Measurements from ENCODE around the gene TMEM229B. TPM values are rescaled to one million over a fixed set of nuclear protein-coding genes. Genes with fewer than 3 reads are reported as not detected.

TMEM229B gene
- total and polyA plus RNA-seq, 5 experiments from 2014 or later: 17.2 to 27.5 (median 22.5) TPM

DNA sequence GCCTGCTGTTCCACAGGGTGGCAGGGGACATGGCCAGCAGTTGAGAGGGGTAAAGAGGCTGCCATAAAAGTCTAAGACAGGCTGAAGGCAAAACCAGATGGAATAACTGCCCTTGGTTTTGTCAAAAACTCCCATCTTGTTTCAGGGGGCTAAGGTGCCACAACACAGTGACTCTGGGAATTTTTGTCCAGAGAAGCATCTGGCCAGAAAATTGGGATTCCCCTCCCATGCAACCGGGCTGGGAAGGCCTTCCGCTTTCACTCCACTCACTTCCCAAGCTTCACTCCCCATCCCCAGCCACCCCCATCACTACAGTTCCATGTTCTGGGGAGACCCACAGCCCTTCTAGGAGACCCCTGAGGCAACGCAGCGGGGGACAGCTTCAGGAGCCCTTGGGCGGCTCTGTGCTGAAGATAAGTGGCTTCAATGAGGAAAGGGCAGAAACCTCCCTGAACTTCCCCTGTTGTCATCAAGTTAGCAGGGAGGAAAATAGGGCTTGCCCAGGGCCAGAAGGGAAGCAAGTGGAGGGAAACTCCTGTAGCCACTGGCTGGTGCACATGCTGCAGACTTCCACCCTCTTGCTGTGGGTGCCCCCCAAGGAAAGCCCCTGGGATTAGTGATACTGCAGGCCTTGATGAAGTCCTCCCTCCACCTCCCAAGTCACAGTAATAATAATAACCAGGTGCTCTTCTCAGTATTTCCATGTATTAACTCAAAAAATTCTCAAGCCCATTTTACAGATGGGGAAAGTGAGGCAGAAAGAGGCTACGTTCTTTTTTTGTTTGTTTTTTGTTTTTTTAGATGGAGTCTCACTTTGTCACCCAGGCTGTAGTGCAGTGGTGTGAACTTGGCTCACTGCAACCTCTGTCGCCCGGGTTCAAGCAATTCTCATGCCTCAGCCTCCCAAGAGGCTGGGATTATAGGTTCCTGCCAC lies 6.0 kb downstream of the TMEM229B start:
- H3K27me3 Mint-ChIP-seq: no peaks in the 10 kb centered on the region
- no peak overlapping the region for H3K4me3 Mint-ChIP-seq
- H3K27ac Mint-ChIP-seq: peak overlapping the region in 3 of 10 donors; percentile 18 to 56 (median 52)
- ATAC-seq (no peak), DNase-seq (no peak)
- peaks cover 0 to 78% (median 28%) of the 10 kb centered on the region in 3 donors for H3K36me3 Mint-ChIP-seq
- H3K9me3 Mint-ChIP-seq: no peaks in the 10 kb centered on the region
- POLR2A ChIA-PET: no interaction called here
- H3K4me1 Mint-ChIP-seq: peaks cover 34 to 81% (median 73%) of the 10 kb centered on the region in 4 donors

DNA sequence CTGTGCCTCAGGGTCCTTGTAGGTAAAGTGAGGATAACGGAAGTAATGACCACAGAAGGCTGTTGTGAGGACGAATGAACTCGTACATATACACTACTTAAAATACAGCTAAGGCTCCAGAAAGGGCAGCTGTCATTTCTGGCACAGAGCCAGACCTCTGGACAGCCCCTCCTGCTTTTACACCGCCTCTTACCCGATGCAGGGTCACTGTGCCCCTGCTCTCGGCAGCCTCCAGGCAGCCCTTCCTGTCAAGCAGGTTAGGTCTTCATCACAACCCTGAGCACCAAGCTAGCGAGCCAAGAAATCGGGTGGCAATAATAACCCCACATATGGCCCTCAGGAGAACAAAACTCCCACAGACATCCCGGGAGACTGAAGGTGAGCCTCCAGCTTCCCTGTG lies 8.5 kb downstream of the TMEM229B start:
- H3K27me3 Mint-ChIP-seq: no peaks in the 10 kb centered on the region
- H3K27ac Mint-ChIP-seq: peak overlapping the region in 5 of 10 donors; percentile 5 to 93 (median 57)
- H3K4me3 Mint-ChIP-seq: no peak overlapping the region
- POLR2A ChIA-PET: interaction anchor here (1.6 kb wide), 1 partner anchor 14 kb away, joined by 3 read pairs; no protein-coding TSS in a partner anchor
- no peaks in the 10 kb centered on the region for H3K9me3 Mint-ChIP-seq
- peaks cover 0 to 74% (median 19%) of the 10 kb centered on the region in 3 donors for H3K36me3 Mint-ChIP-seq
- H3K4me1 Mint-ChIP-seq: peaks cover 26 to 62% (median 55%) of the 10 kb centered on the region in 4 donors
- DNase-seq: no peak
- no peak for ATAC-seq

- DNase-seq (no peak), ATAC-seq (no peak)
- H3K4me1 Mint-ChIP-seq: peaks cover 27 to 53% (median 47%) of the 10 kb centered on the region in 4 donors
- no peaks in the 10 kb centered on the region for H3K9me3 Mint-ChIP-seq
- no peak overlapping the region for H3K4me3 Mint-ChIP-seq
- H3K36me3 Mint-ChIP-seq: peaks cover 0 to 73% (median 15%) of the 10 kb centered on the region in 3 donors
- H3K27ac Mint-ChIP-seq: peak overlapping the region in 7 of 10 donors; percentile 4 to 79 (median 66)
- H3K27me3 Mint-ChIP-seq: no peaks in the 10 kb centered on the region
- POLR2A ChIA-PET: interaction anchor here (0.6 to 1.6 kb wide), 3 partner anchors 13 to 121 kb away, joined by 3 read pairs; partner anchors contain the start of gene PIGH
These were observed 9.8 kb downstream of the TMEM229B start for GRCh38 chr14:67478800-67479084.

DNA sequence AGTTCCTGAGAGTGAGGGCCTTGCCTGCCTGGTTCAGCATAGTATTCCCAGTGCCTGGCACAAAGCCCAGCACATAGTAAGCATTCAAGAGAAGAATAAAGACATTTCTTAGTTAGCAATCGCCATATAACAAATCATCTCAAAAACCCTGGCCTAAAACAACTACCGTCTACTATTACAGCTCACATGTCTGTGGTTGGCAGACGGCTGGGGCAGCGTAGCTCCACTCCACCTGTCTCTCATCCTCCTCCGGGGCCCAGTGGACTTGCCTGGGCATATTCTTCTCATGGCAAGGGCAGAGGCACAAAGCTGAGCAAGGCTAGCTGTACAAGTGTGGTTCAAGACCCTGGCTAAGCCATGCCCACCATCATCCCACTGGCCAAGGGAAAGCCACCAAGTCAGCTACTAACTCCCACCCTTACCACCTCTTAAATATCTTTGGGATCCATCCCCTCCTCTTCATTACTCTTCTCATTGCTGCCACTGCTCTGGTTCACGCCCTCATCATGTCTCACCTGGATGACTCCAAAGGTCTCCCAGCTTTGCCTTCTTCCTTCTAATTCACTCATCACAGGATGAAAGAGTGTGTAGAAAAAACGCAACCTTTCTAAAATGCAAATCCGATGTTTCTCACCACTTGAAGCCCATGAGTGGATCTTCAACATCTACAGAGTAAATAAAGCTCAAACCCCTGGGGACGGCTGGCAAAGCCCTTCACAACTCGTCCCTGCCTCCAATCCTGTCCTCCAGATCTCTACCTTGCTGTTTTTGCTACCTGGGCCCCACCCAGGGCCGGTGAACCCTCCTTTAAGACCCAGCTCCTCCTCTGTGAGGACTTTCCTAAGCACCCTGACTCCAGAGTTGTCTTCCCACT lies 10.4 kb downstream of the TMEM229B start:
- DNase-seq: no peak
- peaks cover 31 to 50% (median 42%) of the 10 kb centered on the region in 4 donors for H3K4me1 Mint-ChIP-seq

DNA sequence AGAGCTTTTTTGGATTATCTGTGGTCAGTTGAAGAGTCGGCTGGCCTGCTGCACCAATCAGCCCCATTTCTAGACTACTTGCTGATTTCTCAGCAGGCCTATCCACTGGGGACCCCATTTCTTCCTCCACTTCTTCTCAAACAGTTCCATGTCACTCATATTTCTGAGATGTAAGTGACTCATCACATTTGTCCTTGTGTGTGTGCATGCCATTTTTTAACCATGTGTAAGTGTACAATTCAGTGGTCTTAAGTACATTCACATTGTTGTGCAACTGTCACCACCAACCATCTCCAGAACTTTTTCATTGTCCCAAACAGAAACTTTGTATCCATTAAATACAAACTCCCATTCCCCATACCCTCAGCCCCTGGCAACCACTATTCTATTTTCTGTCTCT lies 14.2 kb downstream of the TMEM229B start:
- H3K27me3 Mint-ChIP-seq: no peaks in the 10 kb centered on the region
- H3K27ac Mint-ChIP-seq: peak overlapping the region in 5 of 10 donors; percentile 25 to 82 (median 59)
- H3K4me1 Mint-ChIP-seq: peaks cover 23 to 28% (median 26%) of the 10 kb centered on the region in 4 donors
- H3K4me3 Mint-ChIP-seq: no peak overlapping the region
- DNase-seq (no peak), ATAC-seq (no peak)
- no peaks in the 10 kb centered on the region for H3K9me3 Mint-ChIP-seq
- POLR2A ChIA-PET: interaction anchor here (0.7 kb wide), 1 partner anchor 25 kb away, joined by 3 read pairs; no protein-coding TSS in a partner anchor
- peaks cover 0 to 65% (median 17%) of the 10 kb centered on the region in 3 donors for H3K36me3 Mint-ChIP-seq

More for the DNA sequence above, 10.4 kb downstream of the TMEM229B start:
- H3K4me3 Mint-ChIP-seq: no peak overlapping the region
- POLR2A ChIA-PET: interaction anchor here (0.6 to 1.6 kb wide), 3 partner anchors 13 to 122 kb away, joined by 3 read pairs; partner anchors contain the start of gene PIGH
- peak overlapping the region in 9 of 10 donors; percentile 52 to 87 (median 78) for H3K27ac Mint-ChIP-seq
- H3K36me3 Mint-ChIP-seq: peaks cover 0 to 72% (median 17%) of the 10 kb centered on the region in 3 donors
- H3K27me3 Mint-ChIP-seq: no peaks in the 10 kb centered on the region
- no peak for ATAC-seq
- no peaks in the 10 kb centered on the region for H3K9me3 Mint-ChIP-seq

GRCh38 chr14:67473290-67474082 lies 15.0 kb downstream of the TMEM229B start:
- Mint-ChIP-seq H3K27ac (peak overlapping the region in 1 of 10 donors; percentile 33), H3K9me3 (no peaks in the 10 kb centered on the region), H3K4me3 (no peak overlapping the region), H3K27me3 (no peaks in the 10 kb centered on the region), H3K36me3 (peaks cover 0 to 59% (median 14%) of the 10 kb centered on the region in 3 donors), H3K4me1 (peaks cover 20 to 29% (median 23%) of the 10 kb centered on the region in 4 donors)
- DNase-seq: no peak
- ATAC-seq: no peak
- POLR2A ChIA-PET: interaction anchor here (0.7 kb wide), 1 partner anchor 26 kb away, joined by 3 read pairs; no protein-coding TSS in a partner anchor

GRCh38 chr14:67472726-67473125 lies 15.8 kb downstream of the TMEM229B start:
- no peak for DNase-seq
- Mint-ChIP-seq H3K36me3 (peaks cover 0 to 51% (median 9%) of the 10 kb centered on the region in 3 donors), H3K4me1 (peaks cover 18 to 28% (median 20%) of the 10 kb centered on the region in 4 donors), H3K27me3 (no peaks in the 10 kb centered on the region), H3K9me3 (no peaks in the 10 kb centered on the region), H3K4me3 (no peak overlapping the region), H3K27ac (peak overlapping the region in 1 of 10 donors; percentile 21)
- POLR2A ChIA-PET: no interaction called here
- ATAC-seq: no peak

DNA sequence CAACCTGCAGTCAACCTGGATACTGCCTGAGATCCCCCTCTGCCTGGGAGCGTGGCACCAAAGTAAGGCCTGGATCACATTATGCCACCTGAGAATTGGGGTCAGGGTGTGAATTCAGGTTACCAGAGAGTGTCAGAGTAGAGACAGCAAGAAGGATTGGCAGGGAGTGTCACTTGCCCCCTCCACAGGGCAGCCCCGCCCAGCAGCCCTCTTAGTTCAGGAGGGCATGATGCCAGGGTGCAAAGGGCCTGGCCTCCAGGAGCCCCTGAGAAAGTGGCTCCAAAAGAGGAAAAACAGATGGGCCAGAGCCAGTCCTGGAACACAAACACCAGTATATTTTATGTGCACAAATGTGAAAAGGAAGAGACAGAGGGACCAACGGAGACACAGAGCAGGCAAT lies 18.6 kb downstream of the TMEM229B start:
- ATAC-seq: no peak
- DNase-seq: no peak
- no peak overlapping the region for H3K4me3 Mint-ChIP-seq
- H3K9me3 Mint-ChIP-seq: no peaks in the 10 kb centered on the region
- POLR2A ChIA-PET: interaction anchor here (7.2 kb wide), 1 partner anchor 18 kb away, joined by 41 read pairs; the partner anchor contains the start of gene TMEM229B
- peaks cover 27 to 47% (median 35%) of the 10 kb centered on the region in 4 donors for H3K4me1 Mint-ChIP-seq
- peaks cover 0 to 32% (median 2%) of the 10 kb centered on the region in 3 donors for H3K36me3 Mint-ChIP-seq
- peak overlapping the region in 7 of 10 donors; percentile 44 to 81 (median 71) for H3K27ac Mint-ChIP-seq
- no peaks in the 10 kb centered on the region for H3K27me3 Mint-ChIP-seq

- no peaks in the 10 kb centered on the region for H3K27me3 Mint-ChIP-seq
- no peaks in the 10 kb centered on the region for H3K9me3 Mint-ChIP-seq
- DNase-seq (no peak), ATAC-seq (no peak)
- peak overlapping the region in 2 of 10 donors; percentile 19 to 26 for H3K4me3 Mint-ChIP-seq
- H3K4me1 Mint-ChIP-seq: peaks cover 36 to 60% (median 49%) of the 10 kb centered on the region in 4 donors
- H3K36me3 Mint-ChIP-seq: peaks cover 0 to 19% (median 0%) of the 10 kb centered on the region in 3 donors
- POLR2A ChIA-PET: interaction anchor here (0.6 to 7.2 kb wide), 2 partner anchors 20 to 193 kb away, joined by 4 to 41 read pairs; partner anchors contain the start of gene TMEM229B
- peak overlapping the region in 7 of 10 donors; percentile 16 to 86 (median 66) for H3K27ac Mint-ChIP-seq
These were observed 20.2 kb downstream of the TMEM229B start for GRCh38 chr14:67468378-67468730.

GRCh38 chr14:67467134-67467533 lies 21.4 kb downstream of the TMEM229B start:
- H3K27ac Mint-ChIP-seq: peak overlapping the region in 7 of 10 donors; percentile 28 to 75 (median 52)
- peak overlapping the region in 2 of 10 donors; percentile 26 to 68 for H3K4me3 Mint-ChIP-seq
- DNase-seq (no peak), ATAC-seq (no peak)
- peaks cover 0 to 7% (median 0%) of the 10 kb centered on the region in 3 donors for H3K36me3 Mint-ChIP-seq
- peaks cover 31 to 60% (median 49%) of the 10 kb centered on the region in 4 donors for H3K4me1 Mint-ChIP-seq
- no peaks in the 10 kb centered on the region for H3K27me3 Mint-ChIP-seq
- no peaks in the 10 kb centered on the region for H3K9me3 Mint-ChIP-seq
- POLR2A ChIA-PET: interaction anchor here (1.0 to 7.2 kb wide), 2 partner anchors 21 to 49 kb away, joined by 3 to 41 read pairs; partner anchors contain the start of gene TMEM229B

DNA sequence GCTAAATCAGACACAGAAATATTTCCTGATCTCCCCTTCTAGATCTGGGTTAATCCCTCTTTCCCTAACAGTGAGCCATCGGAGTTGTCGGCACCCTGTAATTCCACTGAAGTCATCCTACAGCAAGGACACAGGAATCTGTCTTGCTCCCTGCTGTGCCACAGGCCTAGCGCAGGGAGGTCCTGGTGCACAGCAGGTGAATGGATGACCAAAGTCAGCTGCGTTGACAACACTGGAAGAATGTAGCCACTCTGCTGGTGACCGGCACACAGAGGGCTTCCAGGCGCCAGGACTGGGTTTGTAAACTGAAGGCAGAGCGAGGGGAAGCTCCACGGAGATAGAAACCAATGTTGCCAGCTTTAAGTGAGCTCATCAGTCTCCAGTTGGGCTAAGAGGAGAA lies 23.6 kb downstream of the TMEM229B start:
- POLR2A ChIA-PET: interaction anchor here (1.1 to 7.2 kb wide), 3 partner anchors 15 to 37 kb away, joined by 3 to 41 read pairs (median 5); partner anchors contain the start of gene TMEM229B
- H3K27ac Mint-ChIP-seq: peak overlapping the region; percentile 30 to 97 (median 88)
- H3K4me3 Mint-ChIP-seq: peak overlapping the region; percentile 23 to 88 (median 54)
- no peaks in the 10 kb centered on the region for H3K36me3 Mint-ChIP-seq
- DNase-seq: no peak
- peaks cover 28 to 59% (median 45%) of the 10 kb centered on the region in 4 donors for H3K4me1 Mint-ChIP-seq
- H3K9me3 Mint-ChIP-seq: no peaks in the 10 kb centered on the region
- ATAC-seq: no peak
- H3K27me3 Mint-ChIP-seq: no peaks in the 10 kb centered on the region

Data from naive thymus-derived CD8-positive, alpha-beta T cell (primary cell).